NCI-H2081 treated with DMSO at 0.1 percent for 48 hours (cell line): ENCODE results near the gene COL11A2.

Source experiments
- DNase-seq: peaks from one replicate; lab custom pipeline; 2025; lab: John Stamatoyannopoulos, UW

The COL11A2 gene

DNA sequence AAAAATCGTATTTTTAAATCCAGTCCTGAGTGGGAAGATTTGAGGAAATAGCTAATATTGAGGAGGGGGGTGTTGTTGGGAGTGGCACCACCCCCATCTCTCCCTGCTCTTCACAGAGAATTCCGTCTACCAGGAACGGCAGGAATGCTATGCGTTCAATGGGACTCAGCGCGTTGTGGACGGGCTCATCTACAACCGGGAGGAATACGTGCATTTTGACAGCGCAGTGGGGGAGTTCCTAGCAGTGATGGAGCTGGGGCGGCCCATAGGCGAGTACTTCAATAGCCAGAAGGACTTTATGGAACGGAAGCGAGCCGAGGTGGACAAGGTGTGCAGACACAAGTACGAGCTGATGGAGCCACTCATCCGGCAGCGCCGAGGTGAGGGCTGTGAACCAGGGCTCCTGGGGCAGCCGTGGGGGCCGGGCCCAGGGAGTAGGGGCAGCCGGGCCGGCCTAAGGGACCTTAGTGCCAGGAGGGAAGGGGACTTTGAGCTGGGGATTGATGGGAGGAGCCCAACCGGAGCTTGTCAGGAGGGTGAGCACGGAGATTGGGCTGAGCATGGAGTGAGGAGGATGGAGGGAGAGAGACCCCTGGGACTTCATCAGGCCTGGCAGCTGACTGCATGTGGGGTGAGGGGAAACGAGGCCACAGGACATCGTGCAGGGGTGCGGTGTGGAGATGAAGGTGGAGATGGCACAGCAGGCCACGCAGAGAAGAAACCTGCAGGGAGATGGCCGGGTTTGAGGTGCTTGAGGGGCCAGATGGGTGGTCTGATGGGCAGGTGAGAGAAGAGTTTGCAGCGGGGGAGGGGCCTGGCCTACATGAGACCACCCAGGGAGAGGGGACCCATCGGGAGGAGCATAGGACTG, 75.2 kb downstream of the COL11A2 start:
- no peak for DNase-seq

DNA sequence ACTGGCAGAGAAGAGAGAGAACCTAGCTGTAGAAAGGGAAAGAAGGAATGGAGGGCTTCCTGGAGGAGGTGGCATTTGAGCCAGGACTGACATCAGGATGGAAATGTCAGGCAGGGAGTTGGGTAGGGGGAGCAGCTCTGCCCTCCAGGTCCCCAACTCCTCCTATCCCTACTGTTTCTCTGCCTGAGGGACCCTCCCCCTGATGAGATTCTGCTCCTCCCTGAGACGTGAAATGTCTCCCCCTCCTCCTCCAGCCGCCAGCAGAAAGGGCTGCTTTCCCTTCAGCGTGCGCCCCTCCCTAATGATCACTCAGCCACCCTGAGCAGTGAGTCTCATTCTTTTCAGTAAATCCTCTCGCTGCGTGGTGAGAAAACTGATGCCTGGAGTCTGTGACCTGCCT, 75.8 kb downstream of the COL11A2 start:
- DNase-seq: no peak

DNA sequence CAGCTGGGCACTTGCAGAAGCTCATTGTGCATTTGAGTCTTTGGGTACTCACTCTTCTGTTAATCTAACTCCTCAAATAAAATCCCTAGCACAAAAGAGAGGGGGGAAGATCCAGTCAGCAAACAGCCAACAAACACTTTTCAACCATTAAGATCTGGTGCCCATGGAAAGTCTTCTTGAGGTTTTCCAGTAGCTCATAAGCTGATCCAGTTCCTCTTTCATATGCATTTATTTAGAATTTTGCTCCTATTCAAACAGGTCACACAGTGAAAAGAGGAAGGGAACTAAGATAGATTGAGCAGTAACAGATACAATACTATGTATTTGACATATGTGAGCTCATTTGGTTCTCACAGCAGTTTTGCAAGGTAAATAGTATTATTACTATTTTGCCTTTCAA, 77.9 kb downstream of the COL11A2 start:
- no peak for DNase-seq

DNA sequence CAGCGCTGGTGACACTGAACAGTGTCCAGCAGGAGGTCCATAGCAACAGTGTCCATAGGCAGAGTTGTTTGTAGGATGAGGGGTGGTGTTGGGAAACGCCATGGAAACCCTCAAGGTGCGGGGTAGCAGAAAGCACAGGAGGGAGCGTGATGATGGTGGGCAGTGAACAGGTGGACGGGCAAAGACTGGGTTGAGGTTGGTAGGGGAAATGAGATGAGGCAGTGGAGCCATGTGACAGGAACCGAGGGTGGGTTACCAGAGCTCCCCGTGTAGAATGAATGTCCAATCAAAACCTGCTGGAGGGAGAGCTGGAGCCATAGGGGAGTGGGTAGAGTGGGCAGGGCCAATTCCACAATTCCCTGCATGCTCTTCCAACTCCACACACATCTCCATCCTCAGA, 78.5 kb downstream of the COL11A2 start:
- no peak for DNase-seq
